HG03064 (cell line): Measurements from ENCODE around the gene SLC12A7.
"Not testable (repeated sequence)": the region's sequence is repeated elsewhere in the genome, so short reads cannot be mapped to it uniquely, and the experiment has no call there.

ENCODE experiments used
- ATAC-seq: cut with Tn5 transposase; IDR thresholded peaks from one replicate; pipeline ENCODE4 v1.9.1; 2021; ENCODE audit warnings: low read depth; ENCODE audit not compliant: unreplicated experiment

SLC12A7 gene

GRCh38 chr5:1028481-1029281, 83.2 kb downstream of the SLC12A7 start:
- ATAC-seq = no peak

- no peak for ATAC-seq
Observed at GRCh38 chr5:1027631-1028441, 84.0 kb downstream of the SLC12A7 start.

GRCh38 chr5:1026700-1027621, 84.9 kb downstream of the SLC12A7 start:
- ATAC-seq = no peak

- not testable (repeated sequence) for ATAC-seq
Observed at GRCh38 chr5:1021969-1022336, 89.9 kb downstream of the SLC12A7 start.

GRCh38 chr5:1021136-1021968, 90.5 kb downstream of the SLC12A7 start:
- no peak for ATAC-seq

GRCh38 chr5:1020452-1020961, 91.4 kb downstream of the SLC12A7 start:
- no peak for ATAC-seq

- no peak for ATAC-seq
Observed at GRCh38 chr5:1019001-1019905, 92.6 kb downstream of the SLC12A7 start.

GRCh38 chr5:1018596-1018995, 93.3 kb downstream of the SLC12A7 start:
- ATAC-seq = no peak

GRCh38 chr5:1017691-1018455, 94.0 kb downstream of the SLC12A7 start:
- ATAC-seq = no peak

GRCh38 chr5:1017056-1017455, 94.8 kb downstream of the SLC12A7 start:
- ATAC-seq = no peak

GRCh38 chr5:1016476-1016875, 95.4 kb downstream of the SLC12A7 start:
- no peak for ATAC-seq

GRCh38 chr5:1016036-1016435, 95.8 kb downstream of the SLC12A7 start:
- ATAC-seq = no peak

GRCh38 chr5:1015507-1015906, 96.4 kb downstream of the SLC12A7 start:
- no peak for ATAC-seq

GRCh38 chr5:1014781-1015221, 97.1 kb downstream of the SLC12A7 start:
- ATAC-seq = no peak

- no peak for ATAC-seq
Observed at GRCh38 chr5:1014346-1014745, 97.5 kb downstream of the SLC12A7 start.

GRCh38 chr5:1013948-1014301, 97.9 kb downstream of the SLC12A7 start:
- ATAC-seq = no peak

- ATAC-seq = no peak
Observed at GRCh38 chr5:1013238-1013947, 98.5 kb downstream of the SLC12A7 start.
